ENCODE results near the gene CBL.
"Not testable (repeated sequence)": the region's sequence is repeated elsewhere in the genome, so short reads cannot be mapped to it uniquely, and the experiment has no call there.

The CBL gene

DNA sequence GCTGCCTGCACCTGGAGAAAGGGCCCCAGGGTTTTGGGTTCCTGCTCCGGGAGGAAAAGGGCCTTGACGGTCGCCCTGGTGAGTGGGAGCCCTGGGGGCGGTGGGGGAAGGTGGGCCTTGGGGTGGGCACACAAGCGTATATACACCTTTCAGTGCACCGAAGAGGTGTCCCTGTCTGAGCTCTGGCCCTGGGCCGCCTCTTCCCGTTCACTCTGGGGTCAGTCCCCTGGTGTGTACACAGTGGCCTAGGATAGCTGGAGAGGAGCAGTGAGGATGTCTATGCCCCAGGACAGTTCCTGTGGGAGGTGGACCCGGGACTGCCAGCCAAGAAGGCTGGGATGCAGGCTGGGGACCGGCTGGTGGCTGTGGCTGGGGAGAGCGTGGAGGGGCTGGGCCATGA lies 18.1 kb upstream of the CBL start:
- no peaks in the 10 kb centered on the region for H3K9me3 ChIP-seq (ENCODE audit: control insufficient read depth, insufficient read depth, low read length)
- H3K9ac ChIP-seq (ENCODE audit: low read depth, low read length), result no peak overlapping the region
- H3K36me3 ChIP-seq (ENCODE audit: control insufficient read depth, insufficient read depth, low read length), result no peaks in the 10 kb centered on the region
- H3K4me1 ChIP-seq (ENCODE audit: control insufficient read depth, insufficient read depth, low read length), result no peaks in the 10 kb centered on the region
- H3K27me3 ChIP-seq (ENCODE audit: control insufficient read depth, insufficient read depth, low read length), result no peaks in the 10 kb centered on the region
- no peak overlapping the region for H3K4me3 ChIP-seq (ENCODE audit: low read depth, low read length)

DNA sequence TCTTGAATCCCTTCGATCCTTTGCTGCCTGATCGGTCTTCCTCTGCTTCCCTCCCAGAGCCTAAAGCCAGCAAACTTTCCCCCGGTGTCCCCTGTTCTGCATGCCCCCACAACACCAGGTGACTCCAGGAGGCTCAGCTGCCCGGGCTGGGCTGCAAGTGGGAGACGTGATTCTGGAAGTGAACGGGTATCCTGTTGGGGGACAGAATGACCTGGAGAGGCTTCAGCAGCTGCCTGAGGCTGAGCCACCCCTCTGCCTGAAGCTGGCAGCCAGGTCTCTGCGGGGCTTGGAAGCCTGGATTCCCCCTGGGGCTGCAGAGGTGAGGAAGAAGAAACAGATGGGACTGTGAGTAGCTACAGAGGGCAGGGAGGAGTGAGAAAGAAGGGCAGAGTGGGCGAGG lies 17.3 kb upstream of the CBL start:
- no peaks in the 10 kb centered on the region for H3K4me1 ChIP-seq (ENCODE audit: control insufficient read depth, insufficient read depth, low read length)
- no peaks in the 10 kb centered on the region for H3K27me3 ChIP-seq (ENCODE audit: control insufficient read depth, insufficient read depth, low read length)
- no peaks in the 10 kb centered on the region for H3K9me3 ChIP-seq (ENCODE audit: control insufficient read depth, insufficient read depth, low read length)
- H3K36me3 ChIP-seq (ENCODE audit: control insufficient read depth, insufficient read depth, low read length), result no peaks in the 10 kb centered on the region
- H3K9ac ChIP-seq (ENCODE audit: low read depth, low read length), result no peak overlapping the region
- no peak overlapping the region for H3K4me3 ChIP-seq (ENCODE audit: low read depth, low read length)

GRCh38 chr11:119189393-119189792 lies 16.7 kb upstream of the CBL start:
- no peak overlapping the region for H3K9ac ChIP-seq (ENCODE audit: low read depth, low read length)
- H3K36me3 ChIP-seq (ENCODE audit: control insufficient read depth, insufficient read depth, low read length), result no peaks in the 10 kb centered on the region
- H3K27me3 ChIP-seq (ENCODE audit: control insufficient read depth, insufficient read depth, low read length), result no peaks in the 10 kb centered on the region
- H3K9me3 ChIP-seq (ENCODE audit: control insufficient read depth, insufficient read depth, low read length), result no peaks in the 10 kb centered on the region
- no peak overlapping the region for H3K4me3 ChIP-seq (ENCODE audit: low read depth, low read length)
- no peaks in the 10 kb centered on the region for H3K4me1 ChIP-seq (ENCODE audit: control insufficient read depth, insufficient read depth, low read length)

DNA sequence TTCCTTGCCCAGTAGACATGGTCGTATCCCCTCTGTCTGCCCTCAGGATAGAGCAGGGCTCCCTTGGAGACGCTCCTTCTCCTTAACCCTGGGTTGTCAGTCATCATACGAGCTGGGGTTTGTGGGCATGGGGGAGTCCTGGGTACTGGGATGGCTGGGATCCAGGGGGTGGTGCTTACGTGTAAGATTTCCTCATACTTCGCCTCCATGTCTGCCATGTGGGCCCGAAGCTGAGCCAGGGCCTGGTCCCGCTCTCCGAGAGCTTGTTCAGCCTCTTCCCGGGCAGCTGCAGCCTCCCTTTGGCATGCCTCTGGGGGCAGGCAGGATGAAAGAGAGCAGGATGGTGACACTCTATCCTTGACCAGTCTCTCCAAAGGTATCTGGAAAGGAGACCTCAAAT lies 15.6 kb upstream of the CBL start:
- Histone ChIP-seq H3K4me1 (ENCODE audit: control insufficient read depth, insufficient read depth, low read length) (no peaks in the 10 kb centered on the region), H3K4me3 (ENCODE audit: low read depth, low read length) (no peak overlapping the region), H3K27me3 (ENCODE audit: control insufficient read depth, insufficient read depth, low read length) (no peaks in the 10 kb centered on the region), H3K9me3 (ENCODE audit: control insufficient read depth, insufficient read depth, low read length) (no peaks in the 10 kb centered on the region), H3K9ac (ENCODE audit: low read depth, low read length) (no peak overlapping the region), H3K36me3 (ENCODE audit: control insufficient read depth, insufficient read depth, low read length) (no peaks in the 10 kb centered on the region)

- H3K36me3 ChIP-seq (ENCODE audit: control insufficient read depth, insufficient read depth, low read length); H3K9ac ChIP-seq (ENCODE audit: low read depth, low read length); H3K27me3 ChIP-seq (ENCODE audit: control insufficient read depth, insufficient read depth, low read length); H3K4me1 ChIP-seq (ENCODE audit: control insufficient read depth, insufficient read depth, low read length); H3K9me3 ChIP-seq (ENCODE audit: control insufficient read depth, insufficient read depth, low read length); H3K4me3 ChIP-seq (ENCODE audit: low read depth, low read length): not testable (repeated sequence)
These were observed 14.9 kb upstream of the CBL start for GRCh38 chr11:119191265-119191664.

DNA sequence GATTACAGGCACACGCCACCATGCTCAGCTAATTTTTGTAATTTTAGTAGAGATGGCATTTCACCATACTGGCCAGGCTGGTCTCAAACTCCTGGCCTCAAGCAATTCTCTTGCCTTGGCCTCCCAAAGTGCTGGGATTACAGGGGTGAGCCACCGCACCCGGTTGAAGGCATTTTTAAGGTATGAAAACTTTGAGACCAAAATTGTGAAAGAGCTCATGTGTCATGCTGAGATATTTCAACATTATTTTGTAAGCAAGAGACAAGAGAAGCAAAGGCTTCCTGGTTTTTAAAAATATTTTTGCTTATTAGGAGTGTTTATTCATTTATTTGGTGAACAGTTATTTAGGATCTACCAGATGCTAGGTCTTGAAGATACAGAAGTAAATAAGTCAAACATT lies 14.0 kb upstream of the CBL start:
- no peaks in the 10 kb centered on the region for H3K27me3 ChIP-seq (ENCODE audit: control insufficient read depth, insufficient read depth, low read length)
- no peak overlapping the region for H3K4me3 ChIP-seq (ENCODE audit: low read depth, low read length)
- no peak overlapping the region for H3K9ac ChIP-seq (ENCODE audit: low read depth, low read length)
- no peaks in the 10 kb centered on the region for H3K36me3 ChIP-seq (ENCODE audit: control insufficient read depth, insufficient read depth, low read length)
- no peaks in the 10 kb centered on the region for H3K4me1 ChIP-seq (ENCODE audit: control insufficient read depth, insufficient read depth, low read length)
- no peaks in the 10 kb centered on the region for H3K9me3 ChIP-seq (ENCODE audit: control insufficient read depth, insufficient read depth, low read length)

DNA sequence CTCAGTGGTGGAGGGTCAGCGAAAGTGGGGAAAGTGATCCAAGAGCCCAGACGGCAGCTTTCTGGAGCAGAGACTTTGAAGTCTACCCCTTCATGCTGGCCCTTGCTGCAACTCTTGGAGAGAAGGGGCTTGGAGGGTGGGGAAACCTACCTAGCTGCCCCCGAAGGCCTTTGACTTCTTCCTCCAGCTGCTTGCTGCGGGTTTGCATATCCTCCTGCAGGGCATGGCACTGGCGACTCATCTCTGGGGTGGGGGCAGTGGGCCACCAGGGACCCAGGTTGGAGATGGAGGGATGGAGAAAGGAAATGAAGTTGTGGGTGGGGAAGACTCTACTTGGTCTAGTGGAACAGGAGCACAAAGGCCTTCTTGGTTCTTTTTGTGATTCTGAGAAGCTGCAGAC lies 13.1 kb upstream of the CBL start:
- Histone ChIP-seq H3K4me1 (ENCODE audit: control insufficient read depth, insufficient read depth, low read length) (no peaks in the 10 kb centered on the region), H3K4me3 (ENCODE audit: low read depth, low read length) (no peak overlapping the region), H3K9ac (ENCODE audit: low read depth, low read length) (no peak overlapping the region), H3K9me3 (ENCODE audit: control insufficient read depth, insufficient read depth, low read length) (no peaks in the 10 kb centered on the region), H3K27me3 (ENCODE audit: control insufficient read depth, insufficient read depth, low read length) (no peaks in the 10 kb centered on the region), H3K36me3 (ENCODE audit: control insufficient read depth, insufficient read depth, low read length) (no peaks in the 10 kb centered on the region)

GRCh38 chr11:119193626-119194025 lies 12.5 kb upstream of the CBL start:
- no peaks in the 10 kb centered on the region for H3K9me3 ChIP-seq (ENCODE audit: control insufficient read depth, insufficient read depth, low read length)
- no peaks in the 10 kb centered on the region for H3K27me3 ChIP-seq (ENCODE audit: control insufficient read depth, insufficient read depth, low read length)
- no peak overlapping the region for H3K9ac ChIP-seq (ENCODE audit: low read depth, low read length)
- no peaks in the 10 kb centered on the region for H3K4me1 ChIP-seq (ENCODE audit: control insufficient read depth, insufficient read depth, low read length)
- H3K36me3 ChIP-seq (ENCODE audit: control insufficient read depth, insufficient read depth, low read length), result no peaks in the 10 kb centered on the region
- H3K4me3 ChIP-seq (ENCODE audit: low read depth, low read length), result no peak overlapping the region

DNA sequence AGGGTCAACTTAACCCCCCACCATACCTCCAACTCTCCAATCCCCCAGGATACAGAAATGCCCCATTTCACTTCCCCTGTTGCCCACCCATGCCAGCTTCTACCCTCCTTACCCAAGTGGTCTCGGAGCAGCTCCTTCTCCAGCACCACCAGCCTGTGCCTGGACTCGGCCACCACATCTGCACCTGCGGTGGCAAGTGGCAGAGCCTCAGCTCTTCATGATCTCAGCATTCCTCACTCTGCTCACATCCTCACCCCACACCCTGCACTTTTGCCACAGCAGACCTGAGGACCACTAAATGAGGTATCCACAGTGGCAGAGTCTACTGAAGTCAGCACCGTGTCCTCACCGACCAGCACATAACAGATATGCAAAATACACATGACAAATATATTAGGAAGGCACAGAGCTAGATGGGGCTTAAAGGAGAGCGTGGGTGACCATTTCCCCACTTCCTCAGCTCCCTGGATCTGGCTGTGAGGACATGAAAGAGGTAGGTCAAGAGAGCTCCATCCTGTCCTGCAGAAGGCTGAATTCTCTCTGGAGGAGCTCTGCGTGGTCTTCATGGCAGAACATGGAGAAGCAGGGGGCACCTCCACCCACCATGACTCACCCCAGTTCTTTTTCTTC lies 11.2 kb upstream of the CBL start:
- Histone ChIP-seq H3K9me3 (ENCODE audit: control insufficient read depth, insufficient read depth, low read length) (no peaks in the 10 kb centered on the region), H3K9ac (ENCODE audit: low read depth, low read length) (no peak overlapping the region), H3K4me1 (ENCODE audit: control insufficient read depth, insufficient read depth, low read length) (no peaks in the 10 kb centered on the region), H3K36me3 (ENCODE audit: control insufficient read depth, insufficient read depth, low read length) (no peaks in the 10 kb centered on the region), H3K4me3 (ENCODE audit: low read depth, low read length) (no peak overlapping the region), H3K27me3 (ENCODE audit: control insufficient read depth, insufficient read depth, low read length) (no peaks in the 10 kb centered on the region)

- Histone ChIP-seq H3K9ac (ENCODE audit: low read depth, low read length) (no peak overlapping the region), H3K36me3 (ENCODE audit: control insufficient read depth, insufficient read depth, low read length) (no peaks in the 10 kb centered on the region), H3K27me3 (ENCODE audit: control insufficient read depth, insufficient read depth, low read length) (no peaks in the 10 kb centered on the region), H3K4me1 (ENCODE audit: control insufficient read depth, insufficient read depth, low read length) (no peaks in the 10 kb centered on the region), H3K9me3 (ENCODE audit: control insufficient read depth, insufficient read depth, low read length) (no peaks in the 10 kb centered on the region), H3K4me3 (ENCODE audit: low read depth, low read length) (no peak overlapping the region)
These were observed 10.5 kb upstream of the CBL start for GRCh38 chr11:119195680-119196079.

DNA sequence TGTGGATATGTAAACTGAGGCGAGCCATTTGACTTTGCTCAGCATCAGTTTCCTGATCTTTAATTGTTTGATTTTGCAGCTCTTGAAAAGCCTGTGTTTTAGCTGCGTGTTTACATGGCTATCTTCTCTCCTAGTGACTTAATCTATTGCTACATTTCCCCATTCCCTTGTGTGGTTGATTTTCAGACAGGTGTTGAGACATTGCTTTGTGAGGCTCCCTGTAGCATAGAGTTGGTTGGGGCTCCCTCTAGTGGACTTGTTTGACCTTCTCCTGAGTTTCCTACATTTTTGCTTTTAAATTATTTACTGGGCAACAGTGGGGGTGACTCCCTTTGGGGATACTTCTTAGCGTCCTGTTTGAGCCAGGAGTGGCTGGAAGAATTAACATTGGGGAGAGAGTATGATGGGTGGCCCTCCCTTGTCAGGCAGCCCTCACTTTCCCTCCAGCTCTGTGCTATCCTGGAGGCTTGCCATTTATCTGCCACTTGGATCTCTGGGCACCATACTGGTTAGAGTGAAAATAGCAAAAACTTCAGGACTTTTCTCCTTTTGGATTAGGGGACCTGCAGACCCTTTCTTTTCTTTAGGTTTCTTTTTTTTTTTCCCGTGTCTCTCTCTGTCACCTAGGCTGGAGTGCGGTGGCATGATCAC lies 9.2 kb upstream of the CBL start:
- no peaks in the 10 kb centered on the region for H3K4me1 ChIP-seq (ENCODE audit: control insufficient read depth, insufficient read depth, low read length)
- H3K9ac ChIP-seq (ENCODE audit: low read depth, low read length), result no peak overlapping the region
- H3K4me3 ChIP-seq (ENCODE audit: low read depth, low read length), result no peak overlapping the region
- H3K27me3 ChIP-seq (ENCODE audit: control insufficient read depth, insufficient read depth, low read length), result no peaks in the 10 kb centered on the region
- no peaks in the 10 kb centered on the region for H3K9me3 ChIP-seq (ENCODE audit: control insufficient read depth, insufficient read depth, low read length)
- no peaks in the 10 kb centered on the region for H3K36me3 ChIP-seq (ENCODE audit: control insufficient read depth, insufficient read depth, low read length)

DNA sequence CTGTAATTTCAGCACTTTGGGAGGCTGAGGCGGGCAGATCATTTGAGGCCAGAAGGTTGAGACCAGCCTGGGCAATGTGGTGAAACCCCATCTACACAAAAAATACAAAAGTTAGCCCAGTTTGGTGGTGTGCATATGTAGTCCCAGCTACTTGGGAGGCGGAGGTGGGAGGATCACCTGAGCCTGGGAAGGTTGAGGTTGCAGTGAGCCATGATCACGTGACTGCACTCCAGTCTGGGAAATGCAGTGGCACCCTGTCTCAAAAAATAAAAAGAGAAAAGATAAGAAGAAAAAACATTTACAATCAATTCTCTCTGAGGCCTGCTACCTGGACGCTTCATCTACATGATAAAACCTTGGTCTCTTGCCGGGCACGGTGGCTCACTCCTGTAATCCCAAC lies 7.2 kb upstream of the CBL start:
- Histone ChIP-seq H3K4me1 (ENCODE audit: control insufficient read depth, insufficient read depth, low read length) (no peaks in the 10 kb centered on the region), H3K27me3 (ENCODE audit: control insufficient read depth, insufficient read depth, low read length) (no peaks in the 10 kb centered on the region), H3K9ac (ENCODE audit: low read depth, low read length) (no peak overlapping the region), H3K9me3 (ENCODE audit: control insufficient read depth, insufficient read depth, low read length) (no peaks in the 10 kb centered on the region), H3K36me3 (ENCODE audit: control insufficient read depth, insufficient read depth, low read length) (no peaks in the 10 kb centered on the region), H3K4me3 (ENCODE audit: low read depth, low read length) (no peak overlapping the region)
